HG03196 (cell line): Measurements from ENCODE around the gene PTPN1.
"Not testable (repeated sequence)": the region's sequence is repeated elsewhere in the genome, so short reads cannot be mapped to it uniquely, and the experiment has no call there.

Experiments used
- ATAC-seq: cut with Tn5 transposase; IDR thresholded peaks from one replicate; pipeline ENCODE4 v1.9.1; 2021; ENCODE audit not compliant: unreplicated experiment

Gene PTPN1

DNA sequence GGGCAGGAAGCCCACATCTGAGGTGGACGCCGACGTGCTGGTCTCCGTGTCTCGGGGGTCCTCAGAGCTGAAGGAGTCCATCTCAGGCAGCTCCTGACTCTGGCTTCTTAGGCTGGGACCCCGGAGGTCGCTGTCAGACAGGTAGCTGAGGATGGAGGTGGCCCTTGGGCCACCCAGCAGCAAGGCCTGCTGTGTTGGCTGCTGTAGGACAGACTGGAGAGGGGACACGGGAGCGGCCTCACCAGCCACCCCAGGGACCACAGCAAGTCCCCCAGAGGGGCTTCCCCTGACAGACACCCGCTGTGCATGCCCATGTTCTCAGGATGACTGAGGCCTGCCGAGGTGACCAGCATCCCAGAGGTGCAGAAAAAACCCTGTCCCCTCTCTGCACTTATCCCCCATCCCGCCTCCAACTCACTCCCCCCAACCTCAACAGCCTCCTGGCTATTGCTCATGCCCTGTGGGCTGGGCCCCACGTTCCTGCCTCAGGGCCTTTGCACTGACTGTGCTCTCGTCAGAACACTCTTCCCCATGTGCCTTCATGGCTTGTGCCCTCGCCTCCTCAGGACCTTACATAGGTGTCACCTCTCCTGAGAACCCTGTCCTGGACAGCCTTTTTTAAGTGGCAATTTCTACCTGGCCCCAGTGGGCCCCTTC is 92.4 kb downstream of the PTPN1 start:
- ATAC-seq: no peak

DNA sequence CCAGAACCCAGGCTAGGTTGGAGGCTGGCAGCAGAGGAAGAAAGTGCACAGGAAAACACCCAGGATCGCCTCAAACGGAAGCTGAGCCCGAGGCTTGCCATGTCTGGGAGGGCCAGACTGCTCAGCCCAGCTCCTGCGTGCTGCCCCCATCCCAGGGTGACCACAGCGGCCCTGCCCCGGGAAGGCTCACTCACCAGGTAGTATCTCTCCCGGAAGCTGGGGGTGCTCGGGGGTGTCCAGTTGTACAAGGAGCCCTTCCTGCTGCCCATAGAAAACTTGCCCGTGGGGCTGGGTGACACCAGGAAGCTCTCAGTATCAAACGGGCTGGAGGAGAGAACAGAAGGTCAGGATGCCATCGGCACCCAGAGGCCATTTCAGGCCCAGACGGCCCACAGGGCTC is 94.3 kb downstream of the PTPN1 start:
- ATAC-seq: no peak

DNA sequence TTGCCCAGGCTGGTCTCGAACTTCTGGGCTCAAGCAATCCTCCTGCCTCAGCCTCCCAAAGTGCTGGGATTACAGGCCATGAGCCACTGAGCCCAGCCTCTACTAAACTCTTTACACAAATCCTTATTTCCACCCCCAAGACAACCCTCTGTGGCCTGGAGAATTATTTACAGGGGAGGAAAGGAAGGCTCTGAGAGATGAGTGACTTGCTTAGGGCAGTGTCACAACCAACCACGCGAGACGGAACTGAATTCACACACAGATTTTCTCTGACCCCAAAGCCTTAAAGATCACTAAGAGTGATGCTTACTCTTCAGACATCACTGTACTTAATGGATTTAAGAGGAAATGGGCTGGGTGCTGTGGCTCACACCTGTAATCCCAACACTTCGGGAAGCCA is 95.0 kb downstream of the PTPN1 start:
- no peak for ATAC-seq

DNA sequence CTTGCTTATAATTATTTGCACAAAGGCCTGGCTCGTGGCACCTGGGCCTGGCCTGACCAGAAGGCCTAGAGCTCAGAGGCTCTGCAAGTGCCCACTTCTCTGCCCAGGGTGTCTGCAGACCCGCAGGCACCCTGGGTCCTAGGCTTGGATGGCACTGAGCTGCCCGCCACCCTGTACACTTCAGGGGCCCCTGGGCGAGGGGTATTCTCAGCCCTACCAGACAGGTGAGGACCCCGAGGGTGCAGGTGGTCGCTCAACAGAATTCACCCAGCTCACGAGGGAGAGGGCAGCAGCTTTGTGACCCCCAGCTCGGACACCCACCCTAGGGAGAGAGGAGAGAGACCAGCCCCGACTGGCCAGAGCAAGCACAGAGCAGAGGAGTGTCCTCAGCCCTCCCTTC is 97.3 kb downstream of the PTPN1 start:
- ATAC-seq: no peak

DNA sequence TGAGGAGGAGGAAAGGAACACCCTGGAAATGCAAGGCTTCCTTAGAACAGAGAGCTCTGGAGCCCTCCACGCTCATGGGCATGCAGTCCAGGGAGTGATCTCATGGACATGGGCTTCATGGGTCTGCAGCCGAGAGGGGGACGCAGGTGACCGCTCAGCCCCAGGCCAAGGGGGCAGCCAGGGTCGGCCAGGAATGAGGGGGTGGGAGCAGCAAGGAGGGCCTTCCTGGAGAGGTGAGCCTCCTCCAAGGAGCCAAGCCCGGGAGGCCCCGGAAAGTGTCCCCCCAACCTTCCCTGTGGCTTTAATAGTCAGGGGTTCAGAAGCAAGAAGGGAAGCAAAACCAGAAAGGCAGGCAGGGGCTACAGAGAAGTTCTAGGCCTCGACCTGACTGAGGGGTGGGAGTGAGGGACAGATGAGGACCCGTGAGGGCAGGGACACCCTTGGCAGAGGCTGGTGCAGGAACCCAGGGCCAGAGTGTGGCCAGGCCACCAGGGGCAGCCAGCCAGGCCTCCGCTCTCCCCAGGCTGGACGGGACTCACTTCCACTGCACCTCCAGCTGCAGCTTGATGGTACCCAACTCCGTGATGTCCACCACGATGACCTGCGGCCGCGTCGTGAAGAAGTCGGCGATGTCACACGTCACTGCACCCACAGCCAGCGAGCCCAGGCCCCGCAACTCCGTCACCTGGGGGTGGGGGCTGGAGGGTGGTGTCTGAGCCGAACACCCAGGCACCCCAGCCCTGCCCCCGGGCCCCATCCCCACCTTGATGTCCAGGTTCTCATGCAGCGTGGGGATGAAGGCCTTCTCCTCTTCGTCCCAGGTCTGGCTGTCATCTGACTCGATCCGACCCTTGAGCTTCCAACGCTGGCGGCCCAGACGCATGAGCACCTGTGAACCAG is 97.9 kb downstream of the PTPN1 start:
- no peak for ATAC-seq

DNA sequence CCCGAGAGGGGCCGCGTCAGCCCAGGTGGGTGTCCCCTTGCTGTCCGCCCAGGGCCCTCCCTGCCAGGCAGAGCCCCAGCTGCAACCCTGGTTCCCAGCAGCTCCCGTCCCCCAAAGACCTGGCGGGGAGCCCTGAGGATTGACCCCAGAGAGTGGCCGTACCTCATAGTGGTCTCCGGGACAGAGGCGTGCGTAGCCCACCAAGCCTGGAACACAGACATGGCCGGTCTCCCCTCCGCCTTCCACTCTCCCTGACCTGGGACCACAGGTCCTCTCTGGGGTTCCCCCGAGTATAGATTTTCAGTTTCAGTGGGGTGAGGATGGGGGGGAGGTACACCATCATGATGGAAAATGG is 98.5 kb downstream of the PTPN1 start:
- no peak for ATAC-seq

DNA sequence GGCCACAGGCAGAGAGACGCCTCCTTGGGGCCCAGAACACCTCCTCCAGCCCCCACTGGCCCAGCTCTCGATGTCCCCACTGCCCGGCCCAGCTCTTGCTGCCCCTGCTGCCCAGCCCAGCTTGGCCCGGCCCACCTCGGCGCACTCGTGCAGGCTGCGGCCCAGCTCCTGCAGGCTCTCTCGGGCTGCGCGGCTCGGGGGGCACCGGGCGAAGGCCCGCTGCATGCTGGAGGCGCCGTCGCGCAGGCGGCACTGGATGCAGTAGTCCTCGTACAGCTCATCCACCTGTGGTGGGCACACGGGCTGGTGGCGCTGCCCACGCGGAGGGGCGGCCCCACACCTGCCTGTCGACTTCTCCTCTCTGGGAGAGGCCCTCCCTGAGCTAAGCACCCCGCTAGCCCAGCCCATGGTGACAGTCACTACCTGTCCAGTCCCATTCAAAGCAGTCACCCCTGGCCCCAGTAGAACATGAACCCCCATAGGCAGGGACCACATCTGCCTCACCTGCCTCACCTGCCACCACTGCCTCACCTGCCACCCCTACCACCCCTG is 99.3 kb downstream of the PTPN1 start:
- no peak for ATAC-seq

DNA sequence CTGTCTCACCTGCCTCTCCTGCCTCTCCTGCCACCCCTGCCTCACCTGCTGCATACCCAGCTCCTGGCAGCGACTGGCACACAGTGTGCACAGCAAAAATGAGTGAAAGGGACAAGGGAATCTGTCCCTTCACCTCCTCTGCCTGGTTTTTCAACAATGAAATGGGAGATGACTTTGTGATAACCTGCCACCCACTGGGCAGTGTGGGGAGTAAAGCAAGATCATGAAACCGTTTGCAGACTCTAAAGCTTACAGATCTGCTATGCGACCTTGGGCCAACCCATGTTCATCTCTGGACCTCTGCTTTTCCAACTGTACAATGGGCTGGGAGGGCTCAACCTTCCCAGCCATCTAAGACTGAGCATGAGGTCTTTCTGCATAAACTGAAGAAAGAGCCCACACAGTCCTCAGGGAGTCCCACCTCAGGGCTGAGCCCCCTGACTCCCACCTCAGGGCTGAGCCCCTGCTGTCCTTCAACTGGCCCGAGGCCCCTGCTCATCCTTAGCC is 100.1 kb downstream of the PTPN1 start:
- no peak for ATAC-seq

DNA sequence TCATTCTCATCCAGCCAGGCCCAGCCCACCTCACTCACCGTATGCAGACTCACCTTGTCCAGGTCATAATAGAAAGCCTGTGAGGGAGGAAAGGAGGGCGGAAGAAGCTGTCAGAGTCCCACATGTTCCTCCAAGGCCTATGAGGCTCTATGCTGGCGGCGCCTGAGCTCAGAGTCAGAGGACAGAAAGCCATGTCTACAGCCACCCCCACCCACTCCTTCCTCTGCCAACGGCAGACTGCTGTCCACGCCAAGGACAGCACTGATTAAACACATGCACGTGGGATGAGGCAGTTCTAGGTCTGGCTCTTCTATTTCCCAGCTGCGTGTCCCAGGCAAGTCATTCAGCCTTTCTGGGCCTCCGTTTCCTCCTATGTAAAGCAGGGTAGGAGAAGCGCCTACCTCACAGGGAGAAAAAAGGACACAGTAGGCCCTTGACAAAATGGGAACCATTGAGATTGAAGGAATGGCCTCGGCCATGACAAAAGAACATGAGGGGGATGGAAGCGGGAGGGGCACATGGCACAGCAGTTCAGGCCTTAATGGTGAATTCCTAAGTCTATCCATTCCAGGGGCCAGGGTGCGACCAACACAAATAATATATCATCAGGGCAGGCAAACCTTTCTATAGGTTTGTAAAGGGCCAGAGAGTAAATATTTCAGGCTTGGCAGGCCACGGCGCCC is 101.1 kb downstream of the PTPN1 start:
- no peak for ATAC-seq

DNA sequence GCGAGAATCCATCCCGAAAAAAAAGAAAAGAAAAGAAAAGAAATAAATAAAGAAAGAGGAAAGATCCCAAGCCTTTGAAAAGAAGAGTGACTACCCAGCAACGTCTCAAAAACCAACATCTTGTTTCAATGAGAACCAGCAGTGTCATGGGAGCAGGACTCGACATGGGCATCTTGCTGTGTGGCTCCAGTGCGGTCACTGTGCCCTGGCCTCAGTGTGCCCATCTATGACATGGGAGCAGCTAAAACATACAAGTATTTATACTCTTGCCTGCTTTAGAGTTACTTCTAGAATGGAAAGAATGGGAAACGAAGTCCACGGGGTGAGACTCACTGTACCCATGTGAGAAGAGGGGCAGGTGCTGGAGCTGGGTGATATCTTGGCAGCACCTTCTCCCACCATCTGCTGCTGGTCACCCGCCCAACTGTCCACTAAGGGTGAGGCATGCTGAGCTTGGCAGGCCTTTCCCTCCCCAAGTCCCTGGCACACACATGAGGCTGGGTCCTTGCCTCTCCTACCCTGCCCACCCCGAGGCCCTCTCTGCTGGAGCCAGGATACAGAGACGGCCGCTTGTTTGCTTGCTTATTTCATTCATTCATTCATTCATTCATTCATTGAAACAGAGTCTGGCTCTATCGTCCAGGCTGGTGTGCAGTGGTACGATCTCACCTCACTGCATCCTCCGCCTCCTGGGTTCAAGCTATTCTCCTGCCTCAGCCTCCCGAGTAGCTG is 103.4 kb downstream of the PTPN1 start:
- no peak for ATAC-seq

DNA sequence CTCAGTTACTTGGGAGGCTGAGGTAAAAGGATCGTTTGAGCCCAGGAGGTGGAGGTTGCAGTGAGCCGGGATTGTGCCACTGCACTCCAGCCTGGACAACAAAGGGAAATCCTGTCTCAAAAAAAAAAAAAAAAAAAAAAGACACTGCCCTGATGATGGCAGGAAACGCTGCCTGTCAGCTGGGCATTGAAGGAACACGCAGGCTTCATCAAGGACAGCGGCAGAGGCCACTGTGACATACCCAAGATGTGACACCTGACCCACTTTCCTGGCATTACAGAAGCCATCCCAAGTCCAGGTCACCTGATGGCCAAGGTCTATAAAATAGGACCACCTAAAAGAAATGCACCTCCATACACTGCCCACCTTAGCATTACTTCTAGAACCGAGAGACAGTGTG is 105.2 kb downstream of the PTPN1 start:
- ATAC-seq: no peak

DNA sequence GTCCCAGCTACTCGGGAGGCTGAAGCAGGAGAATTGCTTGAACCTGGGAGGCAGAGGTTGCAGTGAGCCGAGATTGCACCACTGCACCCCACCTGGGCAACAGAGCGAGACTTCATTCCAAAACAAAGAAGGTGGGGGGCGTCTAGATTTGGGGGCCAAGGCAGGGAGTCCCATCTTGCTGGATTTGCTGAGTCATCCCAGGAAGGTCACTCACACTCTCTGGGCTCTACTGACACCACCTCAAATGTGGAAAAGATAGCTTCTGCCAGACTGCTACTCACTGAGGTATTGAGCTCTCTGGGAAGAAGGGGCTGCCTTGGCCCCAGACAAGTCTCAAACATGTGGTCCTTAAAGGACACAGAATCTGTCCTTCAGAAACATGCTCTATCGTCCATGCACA is 106.8 kb downstream of the PTPN1 start:
- no peak for ATAC-seq

DNA sequence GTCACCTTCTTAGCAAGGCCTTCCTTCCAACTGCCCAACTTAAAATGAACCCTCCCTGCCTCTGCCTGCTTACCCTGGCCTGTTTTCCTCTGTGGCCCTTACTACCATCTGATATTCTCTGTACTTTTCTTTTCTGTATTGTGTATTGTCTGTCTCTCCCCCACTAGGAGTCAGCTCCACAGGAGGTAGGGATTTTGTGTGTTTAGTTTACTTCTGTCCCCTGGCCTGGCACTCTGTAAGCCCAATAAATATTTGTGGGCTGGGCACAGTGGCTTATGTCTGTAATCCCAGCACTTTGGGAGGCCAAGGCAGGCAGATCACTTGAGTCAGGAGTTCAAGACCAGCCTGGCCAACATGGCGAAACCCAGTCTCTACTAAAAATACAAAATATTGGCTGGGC is 108.4 kb downstream of the PTPN1 start:
- no peak for ATAC-seq

DNA sequence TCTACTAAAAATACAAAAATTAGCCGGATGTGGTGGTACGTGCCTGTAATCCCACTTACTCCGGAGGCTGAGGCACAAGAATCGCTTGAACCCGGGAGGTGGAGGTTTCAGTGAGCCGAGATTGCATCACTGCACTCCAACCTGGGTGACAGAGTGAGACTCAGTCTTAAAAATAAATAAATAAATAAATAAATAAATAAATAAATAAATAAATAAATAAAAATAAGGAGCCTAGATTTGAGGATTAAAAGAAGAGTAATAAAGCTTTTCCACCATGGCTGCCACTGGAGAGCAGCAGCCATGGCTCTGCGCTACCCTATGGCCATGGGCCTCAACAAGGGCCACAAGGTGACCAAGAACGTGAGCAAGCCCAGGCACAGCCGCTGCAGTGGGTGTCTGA is 110.3 kb downstream of the PTPN1 start:
- not testable (repeated sequence) for ATAC-seq

DNA sequence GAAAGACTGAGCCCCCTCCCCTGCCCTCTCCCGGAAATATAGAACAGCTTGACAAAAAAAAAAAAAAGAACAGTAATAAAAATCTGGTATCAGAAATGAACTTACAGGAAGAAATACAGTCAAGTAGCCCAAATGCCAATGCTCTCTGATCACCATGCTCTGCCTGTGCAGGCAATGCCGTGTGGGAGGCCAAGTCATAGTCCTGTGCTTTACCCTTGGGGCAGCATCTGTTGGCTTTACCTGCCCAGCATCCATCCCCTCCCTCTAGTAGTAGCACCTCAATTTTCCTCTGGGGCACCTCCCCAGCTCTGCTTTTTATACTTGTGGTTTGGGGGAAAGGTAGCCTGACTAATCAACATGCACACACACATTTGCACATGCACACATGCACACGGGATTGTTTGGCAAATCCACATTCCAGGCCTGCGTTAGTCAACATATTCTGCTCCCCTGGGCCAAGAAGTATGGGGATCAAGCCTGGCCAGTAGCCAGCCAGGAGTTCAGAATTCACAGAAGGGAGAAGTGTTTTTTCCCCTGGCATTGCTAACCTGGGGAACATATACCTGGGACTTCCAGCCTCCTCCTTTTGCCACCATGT is 111.0 kb downstream of the PTPN1 start:
- no peak for ATAC-seq

DNA sequence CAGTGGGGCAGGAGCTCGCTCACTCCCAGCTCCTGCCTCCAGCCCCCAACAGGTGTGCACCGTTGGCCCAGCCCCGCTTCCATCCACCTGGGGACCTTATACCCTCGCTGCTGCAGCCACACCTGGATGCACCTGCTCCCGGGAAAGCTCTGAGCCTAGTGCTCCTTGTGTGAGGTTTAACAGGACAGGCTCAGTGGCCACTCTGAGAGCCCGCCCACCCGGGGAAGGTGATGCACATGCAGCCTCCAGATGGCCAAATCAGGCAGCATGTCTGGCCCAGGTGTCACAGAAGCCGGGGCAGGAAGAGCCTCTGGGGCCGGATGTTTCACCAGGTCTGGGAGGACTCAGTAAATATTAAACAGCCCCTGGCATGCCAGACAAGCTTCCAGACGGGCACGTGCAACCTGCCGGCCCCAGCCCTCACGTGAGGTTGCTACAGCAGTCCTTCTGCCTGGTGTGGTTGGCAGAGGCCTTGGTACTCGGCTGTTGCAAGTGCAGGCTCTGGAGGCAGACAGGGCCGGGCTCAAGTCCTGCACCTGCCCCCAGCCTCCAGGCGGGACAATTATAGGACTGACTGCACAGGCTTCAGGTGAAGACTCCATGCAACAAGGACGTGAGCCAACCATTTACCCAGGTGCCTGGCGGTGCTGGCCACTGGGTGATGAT is 114.3 kb downstream of the PTPN1 start:
- no peak for ATAC-seq

DNA sequence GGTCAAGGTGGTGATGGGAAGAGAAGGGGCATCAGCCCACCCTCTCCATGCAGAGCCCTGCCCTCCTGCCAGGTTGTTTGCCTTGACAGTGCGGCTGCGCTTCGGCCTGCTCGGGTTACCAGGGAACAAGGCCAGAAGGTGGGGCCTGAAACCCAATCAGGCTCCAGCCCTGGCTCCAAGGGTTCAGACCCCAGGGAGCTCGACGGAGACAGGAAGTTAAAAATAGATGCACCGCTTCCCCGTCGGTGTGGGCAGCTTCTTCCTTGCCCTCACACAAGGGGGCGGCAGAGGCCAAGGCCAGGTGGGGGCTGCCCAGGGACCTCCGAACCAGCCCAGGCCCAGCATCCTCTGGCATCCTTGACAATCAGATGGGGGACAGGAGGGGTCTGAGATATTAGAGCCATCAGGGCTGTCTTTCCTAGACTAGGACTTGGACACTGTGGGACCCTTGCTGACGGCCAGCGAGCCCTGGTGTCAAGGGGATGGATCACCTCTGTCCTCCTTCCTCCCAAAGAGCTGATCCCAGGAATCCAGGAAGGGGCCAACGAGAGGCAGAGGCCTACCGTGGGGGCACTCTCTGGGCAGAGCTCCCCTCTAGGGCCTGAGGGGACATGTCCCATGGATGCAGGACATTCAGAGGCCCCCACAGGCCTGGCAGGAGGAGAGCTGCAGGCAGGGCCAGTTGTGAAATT is 115.9 kb downstream of the PTPN1 start:
- ATAC-seq: no peak

DNA sequence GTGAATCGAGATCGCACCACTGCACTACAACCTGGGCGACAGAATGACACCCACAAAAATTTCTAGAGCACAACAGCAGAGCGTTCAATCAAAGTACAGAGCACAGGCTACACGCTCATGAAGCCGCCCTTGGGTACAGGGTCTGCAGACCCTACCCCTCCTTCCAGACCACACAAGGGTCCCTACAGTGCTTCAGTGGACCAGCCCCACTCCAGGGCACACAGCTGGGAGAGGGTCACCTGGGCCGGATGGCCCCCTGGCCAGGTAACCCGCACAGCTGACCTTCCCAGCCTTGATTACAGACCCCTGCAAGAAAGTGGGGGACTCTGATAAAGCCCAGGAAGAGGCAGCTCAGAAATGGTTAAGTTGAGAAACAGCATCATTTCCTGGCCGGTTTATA is 117.6 kb downstream of the PTPN1 start:
- ATAC-seq: no peak

DNA sequence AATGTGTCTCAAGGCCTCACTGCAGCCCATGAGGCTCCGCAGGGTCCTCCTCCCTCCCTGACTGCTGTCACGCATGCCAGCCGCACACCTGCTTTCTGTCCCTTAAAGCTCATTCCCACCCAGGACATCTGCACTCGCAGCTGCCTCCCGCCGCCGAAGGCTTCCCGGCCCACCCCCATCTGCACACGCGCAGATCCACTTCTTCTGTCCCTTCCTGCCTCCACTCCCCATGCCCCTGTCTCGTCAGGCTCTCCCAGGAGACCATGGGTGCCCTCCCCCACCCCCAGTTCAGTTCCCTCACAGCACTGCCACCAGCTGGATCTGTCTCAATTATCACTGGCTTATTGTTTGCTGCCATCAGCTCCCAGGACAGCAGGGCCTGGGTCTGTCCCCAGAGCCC is 118.1 kb downstream of the PTPN1 start:
- ATAC-seq: no peak
